GM19238 (cell line): Measurements from ENCODE around the gene SPATA33.
"Not testable (repeated sequence)": the region's sequence is repeated elsewhere in the genome, so short reads cannot be mapped to it uniquely, and the experiment has no call there.

Experiments used
- DNase-seq: peaks from one replicate; pipeline ENCODE4 v3.0.0; 2011; ENCODE audit warnings: low spot score; ENCODE audit not compliant: insufficient read length

SPATA33 gene

DNA sequence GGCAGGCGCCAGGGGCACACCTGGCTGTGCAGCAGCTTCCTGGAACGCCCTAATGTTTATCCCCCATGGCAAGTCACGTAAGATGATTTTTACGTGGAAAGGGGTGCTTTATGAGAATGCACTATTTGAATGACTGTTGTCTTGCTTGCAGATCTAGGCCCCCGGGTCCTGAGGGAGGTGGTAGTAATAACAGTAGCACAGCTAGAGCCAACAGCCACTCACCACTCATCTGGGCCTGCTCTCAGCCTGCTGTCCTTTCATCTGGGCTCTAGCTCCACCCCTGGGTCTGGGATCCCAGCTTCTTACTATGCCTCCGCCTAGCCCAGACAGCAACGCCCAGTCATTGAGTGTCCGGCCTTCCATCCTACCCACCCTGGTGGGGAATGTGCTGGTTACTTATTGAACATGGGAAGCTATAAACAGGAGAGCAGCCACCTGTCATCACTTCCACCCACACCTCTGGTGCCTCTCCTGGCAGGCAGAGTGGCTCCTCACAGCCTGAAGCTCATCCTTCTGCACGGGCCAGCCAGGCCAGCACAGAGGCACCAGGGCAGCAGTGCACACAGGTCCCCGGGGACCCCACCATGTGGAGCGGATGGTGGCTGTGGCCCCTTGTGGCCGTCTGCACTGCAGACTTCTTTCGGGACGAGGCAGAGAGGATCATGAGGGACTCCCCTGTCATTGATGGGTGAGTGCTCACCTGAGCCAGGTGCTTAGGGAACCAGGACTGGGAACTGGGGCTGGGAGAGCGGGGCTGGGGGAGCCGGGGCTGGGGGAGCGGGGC, 27.6 kb upstream of the SPATA33 start:
- DNase-seq: no peak

DNA sequence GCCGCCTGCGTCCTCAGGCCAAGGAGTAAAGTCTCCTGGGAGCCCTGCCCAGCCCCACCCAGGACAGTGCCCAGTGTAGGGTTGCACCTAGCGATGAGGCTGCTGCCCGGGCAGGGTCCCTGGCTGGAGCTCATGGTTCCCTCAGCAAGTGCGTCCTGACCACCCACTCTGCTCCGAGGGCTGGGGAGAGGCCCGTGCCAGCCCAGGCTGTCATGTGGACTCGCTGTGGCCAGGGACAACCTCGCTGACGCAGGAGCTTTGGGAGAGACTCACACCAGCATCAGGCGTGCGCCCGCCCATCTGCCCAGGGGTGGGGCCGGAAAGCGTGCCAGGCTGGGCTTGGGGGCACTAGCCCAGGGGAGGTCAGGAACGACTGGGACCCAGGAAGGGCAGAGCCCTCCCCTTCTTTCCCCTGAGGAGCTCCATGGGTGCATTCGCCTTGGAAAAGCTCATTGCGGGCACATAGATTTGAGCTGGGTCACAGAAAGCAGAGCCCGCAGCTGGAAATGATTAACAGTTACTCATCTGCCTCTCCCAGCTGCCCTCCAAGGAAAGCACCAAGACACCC, 24.5 kb upstream of the SPATA33 start:
- no peak for DNase-seq

DNA sequence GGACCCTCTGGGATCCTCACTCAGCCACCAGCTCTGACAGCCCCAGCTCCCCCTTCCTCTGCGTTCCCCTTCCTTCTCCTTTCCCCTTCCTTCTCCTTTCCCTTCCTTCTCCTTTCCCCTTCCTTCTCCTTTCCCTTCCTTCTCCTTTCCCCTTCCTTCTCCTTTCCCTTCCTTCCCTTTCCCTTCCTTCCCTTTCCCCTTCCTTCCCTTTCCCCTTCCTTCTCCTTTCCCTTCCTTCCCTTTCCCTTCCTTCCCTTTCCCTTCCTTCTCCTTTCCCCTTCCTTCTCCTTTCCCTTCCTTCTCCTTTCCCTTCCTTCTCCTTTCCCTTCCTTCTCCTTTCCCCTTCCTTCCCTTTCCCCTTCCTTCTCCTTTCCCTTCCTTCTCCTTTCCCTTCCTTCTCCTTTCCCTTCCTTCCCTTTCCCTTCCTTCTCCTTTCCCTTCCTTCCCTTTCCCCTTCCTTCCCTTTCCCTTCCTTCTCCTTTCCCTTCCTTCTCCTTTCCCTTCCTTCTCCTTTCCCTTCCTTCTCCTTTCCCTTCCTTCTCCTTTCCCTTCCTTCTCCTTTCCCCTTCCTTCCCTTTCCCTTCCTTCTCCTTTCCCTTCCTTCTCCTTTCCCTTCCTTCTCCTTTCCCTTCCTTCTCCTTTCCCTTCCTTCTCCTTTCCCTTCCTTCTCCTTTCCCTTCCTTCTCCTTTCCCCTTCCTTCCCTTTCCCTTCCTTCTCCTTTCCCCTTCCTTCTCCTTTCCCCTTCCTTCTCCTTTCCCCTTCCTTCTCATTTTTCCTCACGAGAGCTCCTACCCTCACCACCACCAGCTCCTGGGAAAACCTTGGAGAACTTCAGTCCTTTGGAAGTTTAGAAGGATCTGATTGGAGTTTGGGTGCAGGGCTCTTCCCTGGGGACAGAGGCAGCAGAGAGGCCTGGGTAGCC, 22.9 kb upstream of the SPATA33 start:
- not testable (repeated sequence) for DNase-seq

DNA sequence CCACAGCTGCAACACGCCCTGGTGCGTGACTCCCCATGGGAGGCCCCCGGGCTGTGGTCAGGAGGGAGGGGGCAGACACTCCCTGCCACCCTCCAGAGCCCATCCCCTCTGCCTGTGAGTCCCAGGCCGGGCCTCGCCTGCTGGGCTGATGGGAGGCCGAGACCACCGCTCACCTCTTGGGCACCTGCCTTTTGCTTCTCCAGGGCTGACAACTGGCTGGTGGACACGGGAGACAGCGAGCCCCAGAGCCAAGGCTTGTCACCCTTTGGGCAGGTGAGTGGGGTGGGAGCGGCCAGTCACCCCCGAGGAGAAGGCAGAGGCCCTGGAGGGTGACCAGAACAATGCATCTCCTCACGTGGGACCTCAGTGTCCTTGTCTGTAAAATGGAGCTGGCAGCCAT, 21.0 kb upstream of the SPATA33 start:
- DNase-seq: no peak

DNA sequence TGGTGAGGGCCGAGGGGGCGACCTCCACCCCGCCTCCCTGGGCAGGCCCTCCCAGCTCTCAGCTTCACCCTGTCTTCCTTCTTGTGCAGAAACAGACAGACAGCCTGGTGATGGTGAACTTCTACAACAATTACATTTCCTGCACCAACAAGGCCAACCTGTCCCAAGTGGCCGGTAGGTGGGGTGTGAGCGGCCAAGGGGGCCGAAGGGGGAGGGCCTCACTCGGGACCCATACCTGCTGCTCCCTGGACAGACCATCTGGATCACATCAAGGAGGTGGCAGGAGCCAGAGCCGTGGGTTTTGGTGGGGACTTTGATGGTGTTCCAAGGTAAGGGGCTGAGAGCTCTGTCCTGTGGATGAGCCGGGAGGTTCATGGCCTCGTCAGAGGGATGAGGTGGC, 20.3 kb upstream of the SPATA33 start:
- no peak for DNase-seq

DNA sequence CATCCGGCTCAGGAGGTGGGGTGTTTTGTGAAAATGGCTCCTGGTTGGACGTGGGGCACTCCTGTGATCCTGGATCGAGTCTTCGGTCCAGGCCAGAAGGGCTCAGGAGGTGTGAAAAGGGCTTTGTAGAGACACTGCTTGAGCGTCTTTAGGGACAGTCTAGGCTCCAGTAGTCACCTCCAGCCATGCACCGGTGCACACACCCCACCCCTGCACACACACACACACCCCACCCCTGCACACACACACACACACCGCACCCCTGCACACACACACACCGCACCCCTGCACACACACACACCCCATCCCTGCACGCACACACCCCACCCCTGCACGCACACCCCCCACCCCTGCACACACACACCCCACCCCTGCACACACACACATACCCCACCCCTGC, 19.2 kb upstream of the SPATA33 start:
- no peak for DNase-seq

DNA sequence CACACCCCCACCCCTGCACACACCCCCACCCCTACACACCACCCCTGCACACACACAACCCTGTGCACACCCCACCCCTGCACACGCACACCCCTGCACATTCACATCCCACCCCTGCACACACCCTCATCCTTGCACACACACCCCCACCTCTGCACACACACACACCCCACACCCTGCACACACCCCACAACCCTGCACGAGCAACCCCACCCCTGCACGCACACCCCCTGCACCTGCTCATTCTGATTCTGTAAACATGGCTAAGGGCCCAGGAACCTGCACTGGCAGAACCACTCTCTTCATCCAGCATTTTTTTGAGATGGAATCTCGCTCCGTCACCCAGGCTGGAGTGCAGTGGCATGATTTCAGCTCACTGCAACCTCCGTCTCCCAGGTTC, 18.3 kb upstream of the SPATA33 start:
- no peak for DNase-seq

DNA sequence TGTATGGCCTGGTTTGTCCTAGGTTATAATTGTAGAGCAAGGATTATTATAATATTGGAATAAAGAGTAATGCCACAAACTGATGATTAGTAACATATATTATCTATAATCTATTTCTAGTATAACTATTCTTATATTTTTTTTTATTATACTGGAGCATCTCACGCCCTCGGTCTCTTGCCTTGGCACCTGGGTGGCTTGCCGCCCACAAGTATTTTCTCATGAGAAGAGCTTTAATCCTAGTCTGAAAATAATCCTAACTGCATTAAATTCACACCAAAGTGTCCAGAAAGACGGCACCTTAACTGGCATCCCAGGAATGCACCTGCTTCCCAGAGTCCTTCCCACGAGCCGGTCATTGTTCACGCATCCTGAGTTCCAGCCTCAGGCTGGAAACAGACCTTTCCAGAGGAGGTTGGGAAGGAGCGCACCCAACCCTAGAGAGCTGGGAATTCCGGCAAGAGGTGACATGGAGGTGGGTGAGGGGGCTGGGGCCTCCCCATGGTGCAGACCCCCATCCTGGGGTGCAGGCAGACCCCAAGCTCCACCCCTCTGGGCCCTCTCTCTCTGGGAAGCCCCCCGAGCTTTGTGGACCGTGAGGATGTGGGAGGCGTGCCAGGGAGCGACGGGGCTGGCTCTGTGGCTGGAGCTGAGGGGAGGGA, 16.0 kb upstream of the SPATA33 start:
- no peak for DNase-seq

DNA sequence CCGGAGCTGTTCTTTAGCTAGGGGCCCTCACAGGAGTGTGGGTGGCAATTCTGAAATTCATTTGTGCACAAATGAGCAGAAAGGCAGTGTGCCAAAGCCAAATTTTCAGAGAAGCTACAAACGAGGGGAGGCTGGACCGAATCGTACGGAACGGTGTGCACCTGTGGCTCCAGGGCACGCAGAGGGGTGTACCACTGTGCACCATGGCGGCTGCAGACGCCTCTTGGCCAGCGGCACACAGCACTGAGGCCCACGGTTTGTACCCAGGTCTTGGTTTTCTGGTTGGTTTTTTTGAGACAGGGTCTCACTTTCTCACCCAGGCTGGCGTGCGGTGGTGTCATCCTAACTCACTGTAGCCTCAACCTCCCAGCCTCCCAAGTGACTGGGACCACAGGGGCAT, 15.1 kb upstream of the SPATA33 start:
- DNase-seq: no peak

DNA sequence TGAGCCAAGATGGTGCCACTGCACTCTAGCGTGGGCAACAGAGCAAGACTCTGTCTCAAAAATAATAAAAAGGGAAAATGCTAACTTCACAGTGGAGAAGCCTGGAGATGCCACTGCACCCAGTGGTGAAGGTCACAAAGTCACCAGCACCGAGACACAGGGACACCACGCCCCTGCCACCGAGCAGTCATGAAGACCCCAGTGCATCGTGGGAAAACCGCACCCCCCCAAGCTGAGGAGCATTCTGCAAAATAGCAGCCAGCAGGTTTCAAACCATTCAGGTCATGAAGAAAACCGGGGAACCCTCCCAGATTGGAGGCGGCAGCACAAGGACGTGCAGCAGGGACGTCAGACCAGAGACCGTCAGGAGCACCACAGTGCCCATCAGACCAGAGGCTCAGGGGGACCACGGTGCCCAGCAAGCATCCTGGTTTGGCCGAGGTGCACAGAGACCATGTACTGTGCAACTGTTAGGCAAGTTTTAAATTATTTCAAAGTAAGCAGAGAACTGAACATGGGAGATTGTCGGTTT, 13.8 kb upstream of the SPATA33 start:
- no peak for DNase-seq

DNA sequence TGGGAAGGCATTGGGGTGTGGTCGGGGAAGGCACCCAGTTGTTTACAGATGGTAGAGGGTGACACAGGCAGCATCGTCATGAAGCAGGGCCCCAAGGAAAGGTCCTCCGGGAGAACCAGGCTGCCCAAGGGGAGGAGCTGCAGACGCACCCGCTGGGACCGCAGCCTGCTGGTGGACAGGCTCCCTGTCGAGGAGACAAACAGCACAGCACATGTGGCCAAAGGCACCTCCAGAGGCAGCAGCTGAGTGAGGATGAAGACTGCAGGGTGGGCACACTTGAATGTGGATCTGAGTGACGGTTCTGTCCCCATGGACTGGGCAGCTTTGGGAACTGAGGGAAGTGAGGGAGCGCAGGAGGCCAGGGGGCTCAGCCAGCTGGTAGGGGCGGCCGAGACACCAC, 12.5 kb upstream of the SPATA33 start:
- DNase-seq: no peak

DNA sequence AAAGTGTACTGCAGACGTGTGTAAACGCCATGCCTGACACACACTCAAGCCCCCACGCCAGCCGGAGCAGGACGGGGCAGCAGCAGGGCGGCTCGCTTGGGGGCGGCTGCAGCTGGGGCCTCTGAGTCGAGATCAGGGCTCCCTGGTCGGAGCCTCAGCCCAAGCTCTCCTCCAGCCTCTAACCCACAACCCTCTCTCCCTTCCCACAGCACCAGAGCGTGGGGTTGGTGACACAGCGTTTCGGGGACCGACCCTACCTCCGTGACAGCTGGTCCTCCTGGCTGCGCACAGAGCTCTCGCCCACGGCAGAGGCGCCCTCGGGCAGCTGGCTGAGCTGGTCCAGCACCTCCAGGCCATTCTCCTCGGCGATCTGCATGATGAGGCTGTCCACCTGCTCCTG, 11.4 kb upstream of the SPATA33 start:
- DNase-seq: no peak

DNA sequence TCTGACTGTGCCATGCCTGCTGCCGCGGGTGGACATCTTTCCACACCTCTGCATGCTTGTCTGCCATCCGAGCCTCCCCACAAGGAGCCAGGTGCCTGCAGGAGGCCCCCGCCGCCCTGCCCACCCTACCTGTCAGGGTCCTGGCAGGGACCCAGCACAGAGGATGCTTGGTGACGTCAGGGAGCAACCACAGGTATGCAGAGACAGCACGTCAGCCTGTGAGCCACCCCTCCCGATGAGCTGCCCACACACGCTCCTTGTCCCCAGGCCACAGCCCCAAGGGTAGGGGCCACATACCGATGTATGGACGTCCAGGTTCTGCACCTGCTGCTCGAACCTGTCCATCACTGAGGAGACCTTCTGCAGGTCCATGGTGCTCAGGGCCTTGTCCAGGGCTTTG, 10.7 kb upstream of the SPATA33 start:
- no peak for DNase-seq

DNA sequence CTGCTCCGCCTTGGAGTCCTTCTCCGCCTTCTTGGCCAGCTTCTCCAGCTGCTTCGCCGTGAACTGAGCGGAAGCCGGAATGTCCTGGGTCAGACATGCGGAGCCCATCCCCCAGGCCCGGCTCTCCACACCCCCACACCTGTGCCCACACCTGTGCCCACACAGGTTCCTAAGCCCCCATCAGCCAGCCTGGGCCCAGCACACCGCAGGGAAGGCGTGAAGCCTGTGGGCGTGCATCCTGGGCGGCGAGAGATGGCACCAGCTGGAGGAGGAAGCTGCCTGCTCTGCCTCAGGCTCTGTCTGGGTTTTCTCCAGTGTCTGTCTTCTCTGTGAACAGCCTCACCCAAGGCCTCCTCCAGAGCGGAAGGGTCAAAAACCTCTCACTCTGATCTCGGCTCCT, 6.1 kb upstream of the SPATA33 start:
- no peak for DNase-seq

DNA sequence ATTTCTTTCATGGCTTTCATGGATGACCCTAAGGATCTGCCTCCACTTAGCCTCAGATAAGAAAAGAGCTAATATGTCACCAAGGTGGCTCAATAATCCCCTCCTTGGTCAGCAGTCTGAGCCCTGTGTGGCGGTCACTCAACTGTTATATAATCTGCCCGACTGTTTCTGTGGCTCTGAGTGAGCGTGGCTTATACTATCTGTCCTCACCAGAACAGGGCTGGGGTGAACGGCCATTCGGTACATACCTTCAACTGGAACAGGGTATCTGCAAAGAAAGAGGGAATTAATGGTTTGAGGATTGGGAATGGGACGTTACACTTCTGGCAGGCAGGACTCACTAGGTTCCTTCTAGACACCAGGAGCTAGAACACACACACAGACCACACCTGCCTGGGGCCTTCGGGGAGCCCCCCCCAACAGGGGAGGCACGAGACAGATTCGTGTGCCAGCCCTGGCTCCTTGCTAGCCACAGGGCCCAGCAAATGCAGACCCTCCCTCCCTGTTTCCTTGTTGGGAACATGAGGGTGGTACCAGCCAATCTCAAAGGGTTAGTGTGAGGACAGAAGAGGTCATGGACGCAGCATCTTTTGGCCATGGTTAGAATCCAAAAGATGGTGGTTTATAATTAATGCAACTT, 3.9 kb upstream of the SPATA33 start:
- DNase-seq: no peak

DNA sequence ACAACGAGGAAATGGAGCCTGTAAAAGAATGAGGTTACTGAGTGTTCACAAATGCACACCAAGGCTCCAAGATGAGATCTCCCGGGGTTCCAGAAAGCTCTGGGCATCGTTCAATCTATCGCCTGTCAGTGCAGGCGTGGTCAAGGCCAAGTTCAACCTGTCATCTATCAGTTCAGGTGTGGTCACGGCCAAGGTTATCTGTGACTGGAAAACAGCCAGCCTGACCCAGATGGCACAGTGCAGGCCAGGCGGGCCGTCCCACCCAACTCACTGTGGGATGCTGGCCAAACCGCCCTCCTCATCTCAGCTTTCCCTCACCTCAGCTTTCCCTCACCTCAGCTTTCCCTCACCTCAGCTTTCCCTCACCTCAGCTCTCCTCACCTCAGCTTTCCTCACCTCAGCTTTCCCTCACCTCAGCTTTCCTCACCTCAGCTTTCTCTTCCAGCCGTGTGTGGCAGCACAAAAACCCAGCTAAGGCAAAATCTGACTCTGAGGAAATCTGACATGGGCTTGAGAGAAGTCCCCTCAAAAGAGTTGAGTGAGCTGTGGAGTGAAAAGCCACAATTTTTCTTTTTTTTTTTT, 2.5 kb upstream of the SPATA33 start:
- no peak for DNase-seq

DNA sequence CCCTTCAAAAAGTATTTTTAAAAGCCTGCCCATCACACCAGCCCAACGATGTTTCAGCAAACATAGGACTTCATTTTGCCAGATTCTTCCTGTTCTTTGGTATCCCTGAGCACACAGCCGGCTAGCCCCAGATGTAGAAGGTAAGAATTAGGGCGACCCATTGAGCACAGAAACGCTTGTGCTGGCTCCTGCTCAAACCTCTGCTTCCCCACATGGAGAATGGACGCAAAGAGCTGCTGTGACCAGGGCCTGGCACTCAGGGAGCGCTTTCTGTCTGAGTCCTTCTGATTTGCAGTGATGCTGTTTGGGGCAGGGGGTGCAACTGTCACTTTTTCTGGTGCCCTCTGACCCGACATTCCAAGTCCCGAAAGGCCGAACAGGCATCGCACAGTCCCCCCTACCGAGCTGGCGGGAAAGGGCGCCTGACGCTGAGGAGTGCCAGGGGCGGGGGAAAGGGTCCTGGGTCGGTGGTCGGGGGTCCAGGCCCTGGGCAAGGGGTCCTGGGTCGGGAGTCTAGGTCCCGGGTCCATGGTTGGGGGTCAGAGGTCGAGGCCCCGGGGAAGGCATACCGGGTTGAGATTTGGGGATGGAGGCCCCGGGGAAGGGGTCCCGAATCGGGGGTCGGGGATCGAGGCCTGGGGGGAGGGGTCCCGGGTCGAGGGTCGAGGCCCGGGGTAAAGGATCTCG, 1.1 kb upstream of the SPATA33 start:
- DNase-seq: no peak

DNA sequence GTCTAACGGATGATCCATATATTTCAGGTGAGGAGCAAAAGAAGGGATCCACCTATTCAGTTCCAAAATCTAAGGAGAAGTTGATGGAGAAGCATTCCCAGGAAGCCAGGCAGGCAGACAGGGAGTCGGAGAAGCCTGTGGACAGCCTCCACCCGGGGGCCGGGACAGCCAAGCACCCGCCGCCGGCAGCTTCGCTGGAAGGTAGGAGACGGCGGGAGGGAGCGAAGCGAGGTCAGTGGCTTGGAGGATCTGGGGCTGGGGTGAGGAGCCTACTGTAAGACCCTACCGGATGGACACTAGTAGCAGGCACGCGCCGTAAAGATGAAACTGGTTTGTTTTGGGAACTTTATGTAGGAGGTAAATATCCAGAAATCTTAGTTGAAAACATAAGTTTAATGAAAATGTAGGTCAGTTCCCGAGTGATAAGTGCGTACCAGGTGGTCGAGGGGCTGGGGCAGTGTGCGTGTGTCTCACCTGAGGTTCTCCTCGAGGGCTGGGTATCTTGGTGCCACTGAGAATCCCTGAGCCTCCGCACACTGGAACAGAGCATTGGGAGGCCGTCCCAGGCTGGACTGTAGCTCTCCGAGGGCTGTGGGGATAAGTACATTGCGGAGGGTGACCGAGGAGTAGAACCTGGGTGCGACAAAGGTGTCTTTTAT, 714 bp downstream of the SPATA33 start:
- peak; percentile 53 for DNase-seq

DNA sequence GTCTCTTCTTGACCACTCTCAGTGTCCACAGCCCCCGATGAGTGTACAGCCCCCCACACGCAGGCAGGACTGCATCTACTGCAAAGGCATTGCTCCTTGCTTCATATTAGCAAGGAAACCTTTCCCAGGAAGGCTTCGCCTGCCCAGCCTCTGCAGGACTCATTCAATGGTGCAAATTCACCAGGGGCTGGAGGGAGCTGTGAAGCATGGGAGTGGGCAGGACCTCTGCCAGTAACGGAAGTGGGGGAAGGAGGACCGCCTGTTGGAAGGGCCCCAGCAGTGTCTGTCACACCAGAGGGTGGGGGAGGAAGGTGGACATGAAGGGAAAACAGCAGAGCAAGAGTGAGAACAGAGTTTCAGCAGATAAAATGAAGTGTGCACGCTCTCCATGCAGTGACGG, 2.5 kb downstream of the SPATA33 start:
- no peak for DNase-seq

DNA sequence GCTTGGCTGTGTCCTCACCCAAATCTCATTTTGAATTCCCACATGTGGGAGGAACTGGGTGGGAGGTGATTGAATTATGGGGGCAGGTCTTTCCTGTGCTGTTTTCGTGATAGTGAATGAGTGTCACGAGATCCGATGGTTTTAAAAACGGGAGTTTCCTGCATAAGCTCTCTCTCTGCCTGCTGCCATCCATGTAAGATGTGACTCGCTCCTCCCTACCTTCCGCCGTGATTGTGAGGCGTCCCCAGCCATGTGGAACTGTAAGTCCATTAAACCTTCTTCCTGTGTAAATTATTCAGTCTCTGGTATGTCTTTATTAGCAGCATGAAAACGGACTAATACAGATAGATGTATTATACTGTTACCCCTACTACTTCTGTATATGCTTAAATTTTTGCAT, 3.6 kb downstream of the SPATA33 start:
- no peak for DNase-seq
